GM23338 (cell line): ENCODE data around the gene CRACR2B. TPM values are rescaled to one million over a fixed set of nuclear protein-coding genes. Genes with fewer than 3 reads are reported as not detected.

Experiments
- ATAC-seq: fragments of 200-7000 bp; cut with Tn5 transposase; 3 replicates; pipeline ENCODE4 v1.9.1; 2020
- DNase-seq: peaks from one replicate; pipeline ENCODE4 v3.0.0-alpha.2; 2015; ENCODE audit warnings: low spot score
- H2AFZ ChIP-seq: fragments of 200-600 bp; sonication (generic); 2 replicates; pipeline ENCODE4 v1.8.0; 2016; ENCODE audit warnings: antibody characterized with exemption, mild to moderate bottlenecking, moderate library complexity
- H3F3A ChIP-seq: fragments of 200-600 bp; sonication (generic); replicated peaks from 2 replicates; pipeline ENCODE4 v1.8.0; 2017; ENCODE audit warnings: antibody characterized with exemption, mixed run types, low read depth
- H3K27ac ChIP-seq: fragments of 200-600 bp; sonication (generic); 2 replicates; pipeline ENCODE4 v1.6.1; 2016; ENCODE audit warnings: low read depth
- H3K27me3 ChIP-seq: fragments of 200-600 bp; sonication (generic); 2 replicates; pipeline ENCODE4 v1.8.0; 2016; ENCODE audit warnings: mild to moderate bottlenecking, mixed run types, moderate library complexity; ENCODE audit not compliant: insufficient read depth
- H3K36me3 ChIP-seq: fragments of 200-600 bp; sonication (generic); 2 replicates; pipeline ENCODE4 v1.8.0; 2016; ENCODE audit warnings: mild to moderate bottlenecking; ENCODE audit not compliant: insufficient read depth
- H3K4me1 ChIP-seq: fragments of 200-600 bp; sonication (generic); 2 replicates; pipeline ENCODE4 v1.8.0; 2016; ENCODE audit warnings: mild to moderate bottlenecking, moderate library complexity; ENCODE audit not compliant: insufficient read depth
- H3K4me2 ChIP-seq: fragments of 200-600 bp; sonication (generic); 2 replicates; pipeline ENCODE4 v1.7.1; 2017; ENCODE audit warnings: mixed run types
- H3K4me3 ChIP-seq: fragments of 200-600 bp; sonication (generic); 2 replicates; pipeline ENCODE4 v1.6.1; 2016; ENCODE audit warnings: mixed run types
- H3K79me2 ChIP-seq: fragments of 200-600 bp; sonication (generic); replicated peaks from 2 replicates; pipeline ENCODE4 v1.8.0; 2017; ENCODE audit warnings: mild to moderate bottlenecking; ENCODE audit not compliant: insufficient read depth
- H3K9me2 ChIP-seq: fragments of 200-600 bp; sonication (generic); 2 replicates; pipeline ENCODE4 v1.8.0; 2017; ENCODE audit not compliant: insufficient read depth
- H4K20me1 ChIP-seq: fragments of 200-600 bp; sonication (generic); replicated peaks from 2 replicates; pipeline ENCODE4 v1.8.0; 2017; ENCODE audit warnings: mild to moderate bottlenecking; ENCODE audit not compliant: insufficient read depth
- H3K27ac Mint-ChIP-seq: 2 replicates; pipeline ENCODE4 v1.8.0; 2020; ENCODE audit warnings: inconsistent platforms, mild to moderate bottlenecking, moderate library complexity, mixed read lengths
- H3K27me3 Mint-ChIP-seq: 3 replicates; pipeline ENCODE4 v1.8.0; 2022; ENCODE audit warnings: low read depth, mild to moderate bottlenecking, moderate library complexity, mixed read lengths, inconsistent platforms; ENCODE audit not compliant: insufficient read depth, poor library complexity
- H3K36me3 Mint-ChIP-seq: 3 replicates; pipeline ENCODE4 v1.8.0; 2021; ENCODE audit warnings: low read depth, mild to moderate bottlenecking, inconsistent platforms, moderate library complexity, mixed read lengths
- H3K4me1 Mint-ChIP-seq: 3 replicates; pipeline ENCODE4 v1.8.0; 2020; ENCODE audit warnings: mild to moderate bottlenecking, inconsistent platforms, mixed read lengths
- H3K4me3 Mint-ChIP-seq: 3 replicates; pipeline ENCODE4 v1.8.0; 2021; ENCODE audit warnings: moderate library complexity, mild to moderate bottlenecking, inconsistent platforms, mixed read lengths
- H3K9me3 Mint-ChIP-seq: 3 replicates; pipeline ENCODE4 v1.8.0; 2020; ENCODE audit warnings: moderate library complexity, mild to moderate bottlenecking, inconsistent platforms, mixed read lengths
- CREB1 ChIP-seq: fragments of 250-450 bp; sonication (Bioruptor Pico); IDR thresholded peaks from 2 replicates; pipeline ENCODE4 v1.5.0; 2020; ENCODE audit warnings: low read depth, mild to moderate bottlenecking, moderate library complexity
- EZH2 ChIP-seq: fragments of 200-600 bp; sonication (generic); IDR thresholded peaks from one replicate; pipeline ENCODE4 v1.8.0; 2017; ENCODE audit warnings: antibody characterized with exemption, mild to moderate bottlenecking, low read depth; ENCODE audit not compliant: unreplicated experiment
- POLR2AphosphoS5 ChIP-seq: IDR thresholded peaks from 2 replicates; pipeline ENCODE4 v1.6.1; 2016; ENCODE audit warnings: antibody characterized with exemption, low read depth
- ZNF114 ChIP-seq: fragments of 250-450 bp; sonication (Bioruptor Pico); IDR thresholded peaks from 2 replicates; pipeline ENCODE4 v1.5.0; 2020; ENCODE audit warnings: mild to moderate bottlenecking, moderate library complexity
- ZNF462 ChIP-seq: fragments of 250-450 bp; sonication (Bioruptor Pico); IDR thresholded peaks from 2 replicates; pipeline ENCODE4 v1.5.0; 2020; ENCODE audit warnings: mild to moderate bottlenecking, moderate library complexity
- polyA plus RNA-seq: library from polyadenylated mRNA; unstranded; fragments of >200 nt; fragmentation: Nextera tagmentation; extraction: Ambion mirVana; gene quantifications from 2 replicates; pipeline ENCODE4 v1.2.1, GENCODE V29; 2016
- total RNA-seq: library from RNA; depleted of rRNA; stranded (reverse); fragments of >200 nt; shearing (Covaris generic); gene quantifications from 2 replicates; pipeline ENCODE4 v1.2.3, GENCODE V29; 2014
- TF ChIP-seq, protein P1 (sequence below), 2 experiments: fragments of 200-600 bp in 1 of 2; sonication (generic) in 1 of 2; conservative IDR thresholded peaks; 2 replicates each; pipeline versions ENCODE4 v1.5.1 to v1.6.1; 2016 to 2017; ENCODE audit warnings: antibody characterized with exemption in 2 of 2, low read depth in 2 of 2, mild to moderate bottlenecking in 2 of 2, moderate library complexity in 1 of 2
- TF ChIP-seq, protein P2 (sequence below): IDR thresholded peaks from 2 replicates; pipeline ENCODE4 v1.6.1; 2016; ENCODE audit warnings: antibody characterized with exemption

The CRACR2B gene
- total and polyA plus RNA-seq, 2 experiments from 2014 or later, result 55.9 to 64.1 TPM

DNA sequence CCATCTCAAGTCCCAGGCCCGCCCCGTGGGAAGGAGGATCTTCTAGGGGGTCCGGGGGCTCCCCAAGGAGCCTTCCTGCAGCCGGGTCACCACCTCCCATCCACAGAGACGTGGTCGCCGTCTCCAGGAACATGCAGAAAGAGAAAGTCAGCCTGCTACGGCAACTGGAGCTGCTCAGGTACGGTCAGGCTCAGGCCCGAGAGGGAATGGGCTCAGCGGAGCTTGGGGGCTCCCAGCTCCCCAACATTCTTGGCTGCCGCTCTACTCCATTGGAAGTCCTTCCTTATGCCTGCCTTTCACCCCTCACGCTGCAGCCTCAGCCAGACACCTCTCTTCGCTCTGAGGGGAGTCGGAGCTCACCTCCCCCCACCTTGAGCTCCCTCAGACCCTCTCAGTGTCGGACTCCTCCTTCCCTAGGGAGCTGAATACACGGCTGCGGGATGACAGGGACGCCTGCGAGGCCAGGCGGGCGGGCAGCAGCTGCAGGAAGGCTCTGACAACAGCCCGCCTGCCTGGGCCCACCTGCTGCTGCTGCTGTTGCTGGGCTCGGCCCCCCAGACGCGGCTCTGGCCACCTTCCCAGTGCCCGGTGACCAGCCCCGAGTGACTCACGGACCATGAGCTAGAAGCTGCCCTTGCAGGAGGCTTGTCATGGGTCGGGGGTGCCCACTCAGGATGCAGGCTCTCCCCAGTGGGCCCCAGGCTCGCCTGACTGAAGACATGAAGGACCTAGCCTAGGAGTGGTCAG is 3.6 kb downstream of the CRACR2B start (continued):
- no peak for TF ChIP-seq CREB1
- TF ChIP-seq POLR2AphosphoS5, result no peak
- TF ChIP-seq, protein P1, sequence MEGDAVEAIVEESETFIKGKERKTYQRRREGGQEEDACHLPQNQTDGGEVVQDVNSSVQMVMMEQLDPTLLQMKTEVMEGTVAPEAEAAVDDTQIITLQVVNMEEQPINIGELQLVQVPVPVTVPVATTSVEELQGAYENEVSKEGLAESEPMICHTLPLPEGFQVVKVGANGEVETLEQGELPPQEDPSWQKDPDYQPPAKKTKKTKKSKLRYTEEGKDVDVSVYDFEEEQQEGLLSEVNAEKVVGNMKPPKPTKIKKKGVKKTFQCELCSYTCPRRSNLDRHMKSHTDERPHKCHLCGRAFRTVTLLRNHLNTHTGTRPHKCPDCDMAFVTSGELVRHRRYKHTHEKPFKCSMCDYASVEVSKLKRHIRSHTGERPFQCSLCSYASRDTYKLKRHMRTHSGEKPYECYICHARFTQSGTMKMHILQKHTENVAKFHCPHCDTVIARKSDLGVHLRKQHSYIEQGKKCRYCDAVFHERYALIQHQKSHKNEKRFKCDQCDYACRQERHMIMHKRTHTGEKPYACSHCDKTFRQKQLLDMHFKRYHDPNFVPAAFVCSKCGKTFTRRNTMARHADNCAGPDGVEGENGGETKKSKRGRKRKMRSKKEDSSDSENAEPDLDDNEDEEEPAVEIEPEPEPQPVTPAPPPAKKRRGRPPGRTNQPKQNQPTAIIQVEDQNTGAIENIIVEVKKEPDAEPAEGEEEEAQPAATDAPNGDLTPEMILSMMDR (conservative IDR thresholded peaks at IDR 0.05; ENCODE audit: low read depth in 2 of 2), result no peak
- no peak for TF ChIP-seq ZNF462 (CRISPR knock-in tag)

GRCh38 chr11:831961-832528 is 4.3 kb downstream of the CRACR2B start:
- H3K9me3 Mint-ChIP-seq, result no peaks in the 10 kb centered on the region; the same call in 2 of the 3 replicates
- no peak overlapping the region for H3K27ac Mint-ChIP-seq
- no peak overlapping the region for H3K27ac ChIP-seq
- H3K36me3 ChIP-seq, result no peaks in the 10 kb centered on the region
- peaks cover 10% of the 10 kb centered on the region; the same call in 1 of the 2 replicates for H4K20me1 ChIP-seq
- TF ChIP-seq ZNF114 (CRISPR knock-in tag), result no peak
- TF ChIP-seq, protein P2, sequence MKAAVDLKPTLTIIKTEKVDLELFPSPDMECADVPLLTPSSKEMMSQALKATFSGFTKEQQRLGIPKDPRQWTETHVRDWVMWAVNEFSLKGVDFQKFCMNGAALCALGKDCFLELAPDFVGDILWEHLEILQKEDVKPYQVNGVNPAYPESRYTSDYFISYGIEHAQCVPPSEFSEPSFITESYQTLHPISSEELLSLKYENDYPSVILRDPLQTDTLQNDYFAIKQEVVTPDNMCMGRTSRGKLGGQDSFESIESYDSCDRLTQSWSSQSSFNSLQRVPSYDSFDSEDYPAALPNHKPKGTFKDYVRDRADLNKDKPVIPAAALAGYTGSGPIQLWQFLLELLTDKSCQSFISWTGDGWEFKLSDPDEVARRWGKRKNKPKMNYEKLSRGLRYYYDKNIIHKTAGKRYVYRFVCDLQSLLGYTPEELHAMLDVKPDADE, result no peak
- TF ChIP-seq, protein P1 (conservative IDR thresholded peaks at IDR 0.05; ENCODE audit: low read depth in 2 of 2), result no peak
- TF ChIP-seq EZH2, result peak; percentile 24
- peaks cover 43% of the 10 kb centered on the region for H3K4me1 Mint-ChIP-seq
- H3F3A ChIP-seq, result peaks cover 26% of the 10 kb centered on the region
- DNase-seq (no peak), ATAC-seq (no peak)
- peak overlapping the region; percentile 70 for H3K4me3 Mint-ChIP-seq
- no peaks in the 10 kb centered on the region for H3K36me3 Mint-ChIP-seq
- H3K79me2 ChIP-seq, result 0 out of 2 replicates have a peak, but pooled peaks cover 5% of the 10 kb centered on the region
- peak overlapping the region; percentile 98 for H3K4me2 ChIP-seq
- H3K4me1 ChIP-seq, result peaks cover 34% of the 10 kb centered on the region
- H3K9me2 ChIP-seq, result no peaks in the 10 kb centered on the region
- H3K27me3 Mint-ChIP-seq, result peaks cover 59% of the 10 kb centered on the region
- no peak overlapping the region for H2AFZ ChIP-seq
- peaks cover 28% of the 10 kb centered on the region for H3K27me3 ChIP-seq
- H3K4me3 ChIP-seq, result peak overlapping the region; percentile 89
